ENCODE results near the gene SRGAP2. TPM values are rescaled to one million over a fixed set of nuclear protein-coding genes. Genes with fewer than 3 reads are reported as not detected.
A peak's percentile ranks its signal among the peaks of the same experiment; 100 is the strongest.
"Not testable (repeated sequence)": the region's sequence is repeated elsewhere in the genome, so short reads cannot be mapped to it uniquely, and the experiment has no call there.

SRGAP2 gene
- polyA plus RNA-seq, 12 donors = 58.8 to 88.3 (median 76.3) TPM; not detected in 1

DNA sequence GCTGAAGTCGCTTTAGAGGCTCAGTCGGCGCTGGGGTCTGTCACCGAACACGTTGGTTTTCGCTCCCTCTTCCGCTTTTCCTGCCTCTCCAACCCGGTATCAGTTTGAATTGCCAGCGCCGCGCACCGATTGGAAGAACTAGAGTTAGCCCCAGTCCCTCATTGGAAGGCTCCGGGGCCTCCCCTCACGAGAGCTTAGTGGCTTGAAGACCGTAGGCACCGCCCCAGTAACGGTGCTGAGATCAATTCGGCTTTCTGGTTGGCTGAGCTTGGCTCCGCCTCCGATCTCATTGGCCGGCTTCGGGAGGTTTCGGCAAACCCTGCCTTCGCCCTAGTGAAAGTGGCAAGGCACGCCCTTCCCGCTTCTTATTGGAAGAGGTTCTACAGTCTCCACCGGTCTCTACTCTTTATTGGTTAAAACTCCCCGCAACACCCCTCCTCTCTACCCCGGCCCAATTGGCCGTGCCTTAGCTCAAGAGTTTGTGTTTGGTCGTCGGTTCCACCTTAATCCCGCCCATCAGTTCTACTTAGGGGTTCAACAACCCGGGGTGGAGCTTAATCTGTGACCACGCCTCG lies 465 bp upstream of the SRGAP2 start, which contains the start of gene FAM72A:
Gene FAM72A, minus strand, starts transcription at position 51 of the 575 bp plus-strand sequence. CDS start 814 bp downstream, outside the sequence.
- peak; percentile 98 for DNase-seq

DNA sequence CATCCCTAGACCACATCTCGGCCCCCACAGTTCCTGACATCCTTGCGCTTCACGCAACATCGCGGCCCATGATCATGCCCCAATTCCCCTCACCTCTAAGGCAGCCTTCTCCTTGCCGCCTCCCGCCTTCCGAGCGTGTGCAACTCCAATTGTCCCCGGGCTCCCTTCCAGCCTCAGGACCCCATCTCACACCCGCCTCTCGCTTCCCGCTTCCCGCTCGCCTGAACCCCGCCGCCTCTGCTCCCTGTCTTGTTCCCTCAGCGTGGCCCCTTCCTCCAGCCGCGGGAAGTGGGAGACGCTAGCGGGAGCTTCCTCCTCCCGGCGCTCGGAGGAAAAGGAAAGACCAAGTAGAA lies 794 bp downstream of the SRGAP2 start:
- DNase-seq = not testable (repeated sequence)

DNA sequence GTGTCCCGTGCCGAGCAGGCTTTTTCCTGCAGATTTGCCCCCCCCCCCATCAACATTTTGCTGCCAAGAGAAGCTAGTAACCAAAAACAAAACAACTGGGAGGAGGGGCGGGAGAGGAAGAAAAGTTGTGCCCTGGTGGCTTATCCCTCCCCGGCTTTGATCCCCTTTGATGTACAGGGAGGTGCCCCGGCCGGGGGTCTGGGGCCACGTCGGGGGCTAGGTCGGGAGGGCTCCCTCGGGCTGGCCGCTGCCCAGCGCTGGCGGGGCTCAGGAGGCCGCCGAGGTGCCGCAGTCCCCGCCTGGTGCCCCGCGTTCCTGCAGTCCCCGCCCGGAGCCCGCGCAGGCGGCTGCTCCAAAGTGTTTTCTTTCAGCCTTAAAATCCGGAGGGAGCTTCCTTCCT lies 1.5 kb downstream of the SRGAP2 start:
- peak; percentile 8 for DNase-seq

GRCh38 chr1:206205569-206205968 lies 2.2 kb downstream of the SRGAP2 start:
- not testable (repeated sequence) for DNase-seq

GRCh38 chr1:206210802-206211201 lies 7.5 kb downstream of the SRGAP2 start:
- not testable (repeated sequence) for DNase-seq

GRCh38 chr1:206215600-206216392 lies 12.5 kb downstream of the SRGAP2 start:
- DNase-seq = not testable (repeated sequence)

GRCh38 chr1:206218285-206218684 lies 14.9 kb downstream of the SRGAP2 start:
- not testable (repeated sequence) for DNase-seq

DNA sequence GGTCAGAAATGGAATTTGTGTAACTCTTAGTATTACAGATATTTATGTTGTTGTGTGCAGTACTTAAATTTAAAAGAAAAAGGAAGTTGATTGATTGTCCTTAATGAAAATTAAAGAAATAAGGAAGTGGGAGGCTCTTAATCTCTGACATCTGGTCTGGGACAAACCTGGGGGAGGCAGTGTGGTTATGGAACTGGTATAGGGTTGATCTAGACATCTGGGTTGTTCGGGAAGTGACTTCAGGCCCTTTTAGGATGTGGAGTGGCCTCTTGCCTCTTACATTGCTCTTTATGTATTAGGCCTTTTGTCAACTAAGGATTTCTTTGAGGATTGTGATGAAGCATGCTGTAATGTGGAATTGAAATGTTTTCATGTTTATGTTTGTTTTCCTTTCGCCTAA lies 15.4 kb downstream of the SRGAP2 start:
- not testable (repeated sequence) for DNase-seq

DNA sequence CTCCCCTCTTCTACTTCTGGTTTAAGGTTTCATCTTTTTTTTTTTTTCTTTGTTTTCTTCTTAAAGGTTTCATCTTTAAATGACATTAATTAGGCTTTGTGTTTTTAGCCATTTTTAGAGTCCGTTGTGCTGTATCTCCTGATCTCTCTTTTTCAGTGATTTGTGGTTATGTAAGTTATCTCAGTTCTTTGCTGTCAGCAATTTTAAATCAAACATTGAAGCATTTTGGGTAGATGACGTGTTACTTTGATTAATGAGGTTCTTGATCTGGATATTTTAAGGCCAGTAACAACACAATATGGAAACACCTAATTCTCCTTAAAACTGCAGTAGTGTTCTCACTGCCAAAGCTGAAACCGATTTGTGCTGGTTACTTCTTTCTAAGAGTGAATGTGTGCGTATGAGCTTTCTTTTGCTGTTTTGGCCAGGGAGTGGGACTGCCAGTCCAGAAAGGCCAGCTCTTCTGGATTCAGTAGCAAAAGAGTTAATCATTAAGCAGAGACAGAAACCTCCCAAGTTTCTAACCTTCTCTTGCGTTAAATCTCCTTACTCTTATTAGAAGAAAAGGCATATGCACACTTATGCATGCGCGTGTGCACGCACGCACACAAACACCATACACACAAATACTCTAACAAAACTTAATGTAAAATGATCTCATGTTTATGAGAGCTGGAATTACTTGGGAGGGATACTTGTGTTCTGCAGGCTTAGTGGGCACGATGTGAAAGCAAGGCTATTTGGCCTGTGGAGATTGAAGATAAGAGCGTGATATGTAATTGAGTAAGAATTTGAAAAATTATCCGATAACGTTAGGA lies 16.4 kb downstream of the SRGAP2 start:
- DNase-seq = not testable (repeated sequence)

DNA sequence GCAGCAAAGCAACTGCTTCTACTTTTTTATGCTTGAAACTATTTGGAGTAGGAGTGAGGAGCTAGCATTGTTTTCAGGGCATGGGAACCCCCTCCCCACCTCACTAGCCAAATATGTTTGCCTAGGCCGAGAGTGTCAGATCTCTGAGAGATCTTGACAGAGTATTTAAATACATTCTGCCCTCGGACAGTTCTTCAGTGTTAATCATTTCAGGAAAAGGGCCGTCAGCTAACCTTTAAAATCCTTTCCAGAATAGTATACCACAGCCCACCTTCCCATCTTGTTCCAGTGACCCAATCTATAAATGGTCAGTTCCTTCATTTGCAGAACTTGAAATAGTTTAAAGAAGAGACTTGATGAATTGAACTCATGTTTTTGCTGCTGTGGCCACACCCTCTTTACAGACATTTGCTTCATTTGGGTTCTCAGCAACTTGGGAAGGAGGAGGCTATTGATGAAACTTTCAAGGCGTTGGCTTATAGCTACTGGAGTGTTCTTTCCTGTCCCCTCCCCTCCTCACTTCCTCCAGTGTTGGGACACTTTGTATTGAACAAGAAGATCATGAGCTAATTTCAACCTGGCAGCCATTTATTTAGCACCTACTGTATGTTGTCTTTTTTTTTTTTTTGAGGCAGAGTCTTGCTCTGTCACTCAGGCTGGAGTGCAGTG lies 17.1 kb downstream of the SRGAP2 start:
- DNase-seq = not testable (repeated sequence)

DNA sequence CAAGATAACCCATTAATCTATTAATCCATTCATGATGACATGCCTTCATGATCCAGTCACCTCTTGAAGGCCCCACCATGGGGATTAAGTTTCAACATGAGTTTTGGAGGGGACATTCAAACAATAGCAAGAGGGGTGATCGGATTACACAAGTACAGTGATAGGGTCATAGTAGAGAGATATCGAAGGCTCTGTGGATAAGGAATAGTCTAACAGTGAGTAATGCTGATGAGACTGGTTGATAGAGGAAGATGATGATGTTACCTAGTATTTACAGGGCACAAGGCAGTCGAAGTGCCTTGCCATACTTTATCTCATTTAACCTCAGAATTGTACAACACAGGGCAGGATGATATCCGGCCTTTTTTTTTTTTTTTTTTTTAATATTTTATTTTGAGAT lies 18.2 kb downstream of the SRGAP2 start:
- DNase-seq = not testable (repeated sequence)

GRCh38 chr1:206224190-206224776 lies 20.9 kb downstream of the SRGAP2 start:
- not testable (repeated sequence) for DNase-seq

GRCh38 chr1:206225386-206225785 lies 22.0 kb downstream of the SRGAP2 start:
- DNase-seq = not testable (repeated sequence)

DNA sequence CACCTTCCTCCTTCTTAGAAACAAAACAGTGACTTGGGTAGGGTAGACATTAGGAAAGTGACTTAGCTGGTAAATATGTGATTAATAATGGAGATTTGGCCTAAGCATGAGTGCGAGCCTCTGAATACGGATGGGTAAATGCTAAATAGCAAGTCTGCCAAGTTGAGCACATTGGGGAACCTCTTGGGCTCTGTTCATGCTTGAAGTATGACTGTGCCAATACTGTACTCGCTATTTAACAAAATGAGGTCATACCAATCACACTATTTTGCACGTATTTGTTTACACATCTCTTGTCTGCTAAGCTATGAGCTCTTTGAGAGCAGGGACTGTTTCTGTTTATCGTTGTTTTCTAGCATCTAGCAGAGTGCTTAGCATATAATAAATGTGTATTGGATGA lies 23.5 kb downstream of the SRGAP2 start:
- DNase-seq = not testable (repeated sequence)

- DNase-seq = not testable (repeated sequence)
These were observed 25.9 kb downstream of the SRGAP2 start for GRCh38 chr1:206229286-206229685.

GRCh38 chr1:206231989-206232388 lies 28.6 kb downstream of the SRGAP2 start:
- not testable (repeated sequence) for DNase-seq

GRCh38 chr1:206232970-206233645 lies 29.8 kb downstream of the SRGAP2 start:
- DNase-seq = not testable (repeated sequence)

DNA sequence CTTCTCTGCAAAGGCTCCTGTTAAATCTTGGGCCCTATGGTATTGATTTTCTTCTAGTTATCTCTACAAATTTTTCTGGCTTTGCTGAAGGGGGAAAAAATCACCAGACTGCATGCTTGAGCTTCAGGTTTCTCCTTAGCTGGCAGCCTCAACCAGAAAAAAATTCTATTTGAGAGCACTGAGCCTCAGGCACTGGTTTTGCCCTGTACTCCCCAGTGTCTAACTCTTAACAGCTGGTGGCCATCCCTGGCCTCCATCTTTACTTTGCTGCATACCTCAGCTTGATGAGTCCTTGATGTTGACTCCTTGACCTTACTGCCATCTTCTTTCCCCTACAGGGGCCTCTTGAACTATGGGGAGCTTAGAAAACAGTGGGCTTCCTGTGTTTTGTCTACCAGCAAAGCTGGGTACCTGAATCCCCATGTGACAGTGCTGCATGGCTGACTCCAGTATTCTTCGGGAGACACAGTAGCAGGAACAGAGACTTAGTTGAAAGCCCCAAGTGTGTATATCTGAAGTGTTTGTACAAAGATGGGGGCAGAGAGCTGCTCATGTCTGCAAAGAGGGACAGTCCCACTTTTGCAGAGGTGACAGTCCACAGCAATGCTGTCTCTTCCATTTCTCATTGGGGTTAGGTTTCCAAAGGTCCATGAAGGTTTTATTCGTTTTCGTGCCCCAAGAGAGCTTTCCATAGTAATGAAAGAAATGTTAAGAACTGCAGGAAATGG lies 31.0 kb downstream of the SRGAP2 start:
- DNase-seq = not testable (repeated sequence)

GRCh38 chr1:206235190-206235589 lies 31.8 kb downstream of the SRGAP2 start:
- DNase-seq = not testable (repeated sequence)

- not testable (repeated sequence) for DNase-seq
These were observed 36.9 kb downstream of the SRGAP2 start for GRCh38 chr1:206240288-206240687.
